Mesothelial cell of epicardium (in vitro differentiated cells): Measurements from ENCODE around the gene DHFR. TPM values are rescaled to one million over a fixed set of nuclear protein-coding genes. Genes with fewer than 3 reads are reported as not detected.

ENCODE experiments used
- DNase-seq, 2 experiments: peaks; one replicate each; pipeline ENCODE4 v3.0.0; 2021; ENCODE audit warnings: low spot score in 2 of 2; ENCODE audit not compliant: unreplicated experiment in 2 of 2
- H3K27ac Mint-ChIP-seq: 2 replicates; pipeline ENCODE4 v1.8.0; 2021; ENCODE audit warnings: mixed read lengths
- H3K27me3 Mint-ChIP-seq: 2 replicates; pipeline ENCODE4 v1.8.0; 2021; ENCODE audit warnings: low read depth, mixed read lengths
- H3K36me3 Mint-ChIP-seq: 2 replicates; pipeline ENCODE4 v1.8.0; 2021; ENCODE audit warnings: mixed read lengths
- H3K4me1 Mint-ChIP-seq: 2 replicates; pipeline ENCODE4 v1.8.0; 2021; ENCODE audit warnings: mixed read lengths
- H3K4me3 Mint-ChIP-seq: 2 replicates; pipeline ENCODE4 v1.8.0; 2021; ENCODE audit warnings: mild to moderate bottlenecking, moderate library complexity, mixed read lengths
- H3K9me3 Mint-ChIP-seq: 2 replicates; pipeline ENCODE4 v1.8.0; 2021; ENCODE audit warnings: mixed read lengths
- CTCF ChIP-seq: fragments of 200-600 bp; sonication (generic); IDR thresholded peaks from one replicate; pipeline ENCODE4 v1.5.0; 2021; ENCODE audit warnings: antibody characterized with exemption; ENCODE audit not compliant: unreplicated experiment
- total RNA-seq: library from RNA; stranded (reverse); gene quantifications from 3 replicates; pipeline ENCODE4 v1.2.1, GENCODE V29; 2021

The DHFR gene
- 29.2 to 30.9 TPM (median 29.4 TPM) in 3 replicates for total RNA-seq

- H3K27ac Mint-ChIP-seq = peak within 1 kb of the TSS; percentile 96
- DNase-seq = peak; percentile 66 to 86
- H3K4me1 Mint-ChIP-seq = peaks cover 25% of the 10 kb centered on the region
- peak within 1 kb of the TSS; percentile 93 for H3K4me3 Mint-ChIP-seq
- H3K27me3 Mint-ChIP-seq = no peaks in the 10 kb centered on the region
- peaks cover 16% of the 10 kb centered on the region for H3K36me3 Mint-ChIP-seq
- TF ChIP-seq CTCF = no peak
- H3K9me3 Mint-ChIP-seq = no peaks in the 10 kb centered on the region
Observed at GRCh38 chr5:80654391-80655230, at the start of gene DHFR, which contains the start of gene MSH3. Gene DHFR (minus strand): TSS chr5:80654983. CDS start chr5:80654489, 494 bp downstream. Gene MSH3 (plus strand): TSS chr5:80654652. CDS start chr5:80654728, 76 bp downstream.

- peaks cover 14% of the 10 kb centered on the region for H3K4me1 Mint-ChIP-seq
- no peak overlapping the region for H3K4me3 Mint-ChIP-seq
- H3K9me3 Mint-ChIP-seq = no peaks in the 10 kb centered on the region
- TF ChIP-seq CTCF = no peak
- no peaks in the 10 kb centered on the region for H3K27me3 Mint-ChIP-seq
- DNase-seq = no peak
- no peak overlapping the region for H3K27ac Mint-ChIP-seq
- H3K36me3 Mint-ChIP-seq = peaks cover 18% of the 10 kb centered on the region
Observed at GRCh38 chr5:80704221-80704620, 49.4 kb upstream of the DHFR start.

- Mint-ChIP-seq H3K27me3 (no peaks in the 10 kb centered on the region), H3K27ac (no peak overlapping the region), H3K36me3 (peaks cover 18% of the 10 kb centered on the region), H3K9me3 (no peaks in the 10 kb centered on the region), H3K4me3 (no peak overlapping the region), H3K4me1 (peaks cover 14% of the 10 kb centered on the region)
- no peak for TF ChIP-seq CTCF
- DNase-seq = no peak
Observed at GRCh38 chr5:80703747-80704146, 49.0 kb upstream of the DHFR start.

GRCh38 chr5:80703291-80703690 lies 48.5 kb upstream of the DHFR start:
- H3K36me3 Mint-ChIP-seq = peaks cover 20% of the 10 kb centered on the region
- no peak overlapping the region for H3K27ac Mint-ChIP-seq
- no peaks in the 10 kb centered on the region for H3K27me3 Mint-ChIP-seq
- no peak for TF ChIP-seq CTCF
- H3K4me3 Mint-ChIP-seq = no peak overlapping the region
- no peaks in the 10 kb centered on the region for H3K9me3 Mint-ChIP-seq
- DNase-seq = no peak
- peaks cover 14% of the 10 kb centered on the region for H3K4me1 Mint-ChIP-seq

GRCh38 chr5:80701597-80701996 lies 46.8 kb upstream of the DHFR start:
- DNase-seq = no peak
- H3K4me3 Mint-ChIP-seq = no peak overlapping the region
- no peaks in the 10 kb centered on the region for H3K27me3 Mint-ChIP-seq
- no peaks in the 10 kb centered on the region for H3K9me3 Mint-ChIP-seq
- TF ChIP-seq CTCF = no peak
- H3K27ac Mint-ChIP-seq = peak overlapping the region; percentile 54
- H3K4me1 Mint-ChIP-seq = peaks cover 14% of the 10 kb centered on the region
- peaks cover 17% of the 10 kb centered on the region for H3K36me3 Mint-ChIP-seq
